Skin epidermis (tissue), 12 donors: ENCODE results near the gene AMN1.
"Not testable (repeated sequence)": the region's sequence is repeated elsewhere in the genome, so short reads cannot be mapped to it uniquely, and the experiment has no call there.

ENCODE experiments used
- H3K27ac ChIP-seq, 21 experiments: fragments of 200-600 bp; sonication (generic) in 11 of 21; one replicate each; pipeline ENCODE4 v1.5.0; 2020; ENCODE audit warnings: mild to moderate bottlenecking in 3 of 21, inconsistent platforms in 2 of 21, moderate library complexity in 2 of 21
- H3K4me3 ChIP-seq, 7 experiments: fragments of 200-600 bp; sonication (generic) in 2 of 7; one replicate each; pipeline ENCODE4 v1.5.0; 2020; ENCODE audit warnings: inconsistent platforms in 2 of 7, mild to moderate bottlenecking in 2 of 7, moderate library complexity in 1 of 7

Gene AMN1

DNA sequence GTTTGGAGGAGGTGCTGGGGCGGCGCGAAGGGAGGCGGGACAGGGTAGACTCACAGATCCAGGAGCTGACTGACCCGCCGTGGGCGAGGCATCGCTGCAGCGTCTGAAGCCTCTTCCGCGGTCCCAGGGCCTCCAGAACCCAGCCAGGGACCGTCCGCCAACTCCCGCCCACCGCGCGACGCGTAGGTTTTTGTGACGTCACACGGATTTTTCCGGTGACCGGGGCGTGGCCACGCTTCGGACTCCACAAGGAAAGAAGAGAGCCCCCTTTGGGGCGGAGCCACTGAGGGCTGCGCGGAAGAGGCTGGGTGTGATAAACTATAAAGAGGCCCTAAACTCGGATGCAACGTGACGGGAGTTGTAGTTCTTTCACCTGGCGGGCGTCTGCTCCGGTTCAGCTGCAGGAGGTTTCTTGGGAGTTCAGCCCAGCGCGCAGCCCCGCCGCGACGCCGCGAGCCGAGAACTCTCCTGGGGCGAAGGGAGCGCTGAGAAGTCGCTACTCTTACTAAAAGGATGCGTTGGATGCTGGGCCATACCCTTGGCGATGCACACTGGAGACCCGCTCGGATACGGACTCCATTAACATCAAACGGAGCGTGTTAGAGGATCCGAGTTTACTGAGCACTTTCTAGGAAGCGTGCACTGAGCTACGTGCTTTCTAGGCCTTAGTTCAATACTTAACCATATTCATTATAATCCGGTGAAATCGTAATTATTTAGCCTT, at the start of gene AMN1:
Gene AMN1, minus strand, starts transcription at position 105 of the 724 bp plus-strand sequence. Its CDS starts 13 bp downstream, at position 92.
- peak within 1 kb of the TSS; percentile 38 to 98 (median 94) for H3K27ac ChIP-seq
- H3K4me3 ChIP-seq = peak within 1 kb of the TSS; percentile 44 to 67 (median 62)

DNA sequence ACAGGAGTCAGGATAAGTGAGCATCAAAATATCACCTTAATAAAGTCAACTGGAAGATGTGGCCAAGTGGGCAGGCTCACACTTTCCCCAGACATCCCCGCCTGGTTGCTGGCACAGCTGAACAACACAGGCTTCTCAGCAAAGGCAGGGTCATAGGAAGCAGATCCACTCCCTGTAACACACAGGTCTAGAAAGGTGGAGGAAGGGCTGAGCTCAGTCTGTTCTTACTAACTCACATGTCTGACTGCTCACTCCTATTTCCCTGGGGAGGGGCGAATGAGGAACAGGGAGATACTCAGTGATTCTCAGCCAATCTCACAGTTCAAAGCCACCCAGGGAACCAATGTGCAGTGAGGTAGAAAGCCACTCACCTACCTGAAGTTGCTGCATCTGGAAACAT, 45.0 kb upstream of the AMN1 start:
- no peak overlapping the region for H3K27ac ChIP-seq
- H3K4me3 ChIP-seq = no peak overlapping the region

DNA sequence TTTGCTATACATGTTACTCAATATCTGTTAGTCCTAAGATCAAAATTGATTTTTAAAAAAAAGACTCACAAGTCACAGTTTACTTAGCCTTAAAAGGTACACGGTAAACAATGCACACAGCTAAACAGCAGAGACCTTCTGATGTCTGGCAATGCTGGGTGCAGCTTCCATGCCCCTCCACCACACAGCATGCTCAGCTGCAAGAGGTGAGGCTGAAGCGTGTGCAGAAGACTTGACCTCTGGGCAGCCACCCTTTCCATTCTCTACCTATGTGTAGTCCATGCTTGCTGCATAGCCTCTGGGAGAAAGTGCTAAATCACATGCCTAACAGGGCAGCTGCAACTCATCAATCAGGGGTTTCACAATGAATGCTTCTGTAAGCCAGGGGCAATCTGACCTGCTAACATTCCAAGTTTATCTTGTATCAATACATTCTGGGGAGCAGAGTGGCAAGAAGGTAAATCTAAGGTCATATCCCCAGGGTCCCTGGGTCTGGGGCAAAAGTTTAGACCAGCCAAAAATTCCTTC, 44.5 kb upstream of the AMN1 start:
- no peak overlapping the region for H3K4me3 ChIP-seq
- H3K27ac ChIP-seq = no peak overlapping the region

DNA sequence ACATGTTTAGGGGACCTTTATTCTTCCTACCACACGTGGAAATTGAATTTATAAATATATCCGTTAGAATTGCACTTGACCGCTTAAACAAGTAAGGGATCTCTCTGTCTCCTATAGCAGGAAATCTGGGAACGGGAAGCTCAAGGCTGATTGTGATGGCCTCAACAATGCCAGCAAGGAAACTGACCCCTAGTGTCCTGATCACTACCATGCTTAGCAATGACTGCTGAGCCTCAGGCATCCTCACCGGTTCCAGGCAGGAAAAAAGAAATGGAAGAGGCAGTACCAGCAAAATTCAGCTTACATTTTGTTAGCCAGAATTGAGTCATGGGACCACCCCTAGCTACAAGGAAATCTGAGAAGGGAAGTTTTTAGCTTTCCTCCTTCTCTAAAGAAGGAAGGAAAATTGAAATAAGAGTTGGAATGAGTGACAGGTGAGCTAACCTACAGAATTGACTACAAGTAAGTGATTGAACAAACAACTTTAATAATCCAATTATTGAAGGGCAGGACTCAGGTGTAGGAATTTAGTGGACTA, 43.9 kb upstream of the AMN1 start:
- H3K4me3 ChIP-seq = no peak overlapping the region
- H3K27ac ChIP-seq = no peak overlapping the region

DNA sequence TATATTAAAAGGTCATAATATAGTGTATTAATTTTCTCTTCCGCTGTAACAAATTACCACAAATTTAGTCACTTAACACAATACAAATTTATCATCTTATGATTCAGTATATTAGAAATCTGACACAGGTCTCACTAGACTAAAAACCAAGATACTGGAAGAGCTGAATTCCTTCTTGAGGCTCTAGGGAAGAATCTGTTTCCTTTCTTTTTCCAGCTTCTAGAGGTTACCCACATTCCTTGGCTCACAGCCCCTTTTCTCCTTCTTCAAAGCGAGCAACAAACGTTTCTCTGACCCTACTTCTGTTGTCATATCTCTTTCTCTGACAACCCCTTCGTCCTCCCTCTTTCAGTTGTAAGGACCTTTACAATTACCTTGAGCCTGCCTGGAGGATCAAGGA, 43.4 kb upstream of the AMN1 start:
- Histone ChIP-seq H3K4me3 (no peak overlapping the region), H3K27ac (no peak overlapping the region)

DNA sequence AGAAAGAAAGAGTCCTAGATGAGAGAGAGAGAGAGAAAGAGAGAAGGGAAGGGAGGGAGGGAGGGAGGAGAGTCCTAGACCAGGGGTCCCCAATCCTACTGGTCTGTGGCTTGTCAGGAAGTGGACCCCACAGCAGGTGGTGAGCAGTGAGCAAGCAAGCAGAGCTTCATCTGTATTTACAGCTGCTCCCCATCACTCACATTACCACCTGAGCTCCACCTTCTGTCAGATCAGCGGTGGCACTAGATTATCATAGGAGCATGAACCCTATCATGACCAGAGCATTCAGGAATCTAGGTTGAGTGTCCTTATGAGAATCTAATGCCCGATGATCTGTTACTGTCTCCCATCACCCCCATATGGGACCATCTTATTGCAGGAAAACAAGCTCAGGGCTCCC, 39.2 kb upstream of the AMN1 start:
- no peak overlapping the region for H3K27ac ChIP-seq
- H3K4me3 ChIP-seq = no peak overlapping the region

DNA sequence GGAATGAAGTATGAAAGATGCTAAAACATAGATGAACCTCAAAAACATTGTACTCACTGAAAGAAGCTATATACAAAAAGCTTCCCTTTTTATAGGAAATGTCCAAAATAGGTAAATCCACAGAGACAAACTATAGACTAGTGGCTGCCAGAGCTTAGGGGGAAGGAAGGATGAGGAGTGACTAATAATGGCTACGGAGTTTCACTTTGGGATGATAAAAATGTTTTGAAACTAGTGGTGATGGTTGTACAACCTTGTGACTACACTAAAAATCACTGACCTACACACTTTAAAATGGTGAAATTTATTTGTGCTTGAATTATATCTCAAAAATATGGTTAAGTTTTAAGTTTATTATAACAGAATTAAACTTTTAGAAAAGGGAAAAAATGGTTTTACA, 37.1 kb upstream of the AMN1 start:
- no peak overlapping the region for H3K27ac ChIP-seq
- H3K4me3 ChIP-seq = no peak overlapping the region

DNA sequence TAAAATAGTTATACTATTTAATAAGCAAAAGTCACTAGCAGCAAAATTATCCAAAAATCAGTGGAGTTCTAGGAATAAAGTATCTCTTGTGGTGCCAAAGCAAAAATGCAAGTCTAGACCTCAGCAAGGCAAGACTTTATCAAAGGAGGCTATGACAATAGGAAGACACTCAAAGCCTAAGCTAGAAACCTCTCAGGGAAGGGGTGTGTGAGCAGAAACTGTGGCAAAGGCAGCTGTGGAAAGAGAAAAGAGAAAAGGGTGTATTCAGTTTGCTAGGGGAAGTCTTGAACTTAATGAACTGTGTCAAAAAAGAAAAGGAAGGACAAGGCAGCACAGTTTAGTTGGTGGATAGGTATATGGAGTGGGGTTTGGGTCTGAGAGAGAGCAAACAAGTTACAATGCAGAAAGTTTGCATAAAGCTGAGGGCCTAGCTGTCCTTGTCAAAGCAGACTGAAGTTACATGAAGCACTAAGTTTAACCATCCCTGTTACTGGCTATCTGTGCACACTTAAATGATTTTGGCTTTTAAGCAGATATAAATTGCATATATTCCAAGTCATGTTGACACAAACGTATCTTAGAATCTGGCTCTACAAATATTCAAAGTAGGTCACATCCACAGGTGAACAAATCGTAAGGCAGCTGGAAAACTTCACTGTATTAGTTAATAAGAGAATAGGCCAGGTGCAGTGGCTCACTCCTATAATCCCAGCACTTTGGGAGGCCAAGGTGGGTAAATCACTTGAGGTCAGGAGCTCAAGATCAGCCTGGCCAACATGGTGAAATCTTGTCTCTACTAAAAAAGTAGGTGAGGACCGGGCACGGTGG, 31.0 kb upstream of the AMN1 start:
- H3K27ac ChIP-seq = peak overlapping the region in 5 of 21 experiments; percentile 6 to 60 (median 17)
- H3K4me3 ChIP-seq = no peak overlapping the region

DNA sequence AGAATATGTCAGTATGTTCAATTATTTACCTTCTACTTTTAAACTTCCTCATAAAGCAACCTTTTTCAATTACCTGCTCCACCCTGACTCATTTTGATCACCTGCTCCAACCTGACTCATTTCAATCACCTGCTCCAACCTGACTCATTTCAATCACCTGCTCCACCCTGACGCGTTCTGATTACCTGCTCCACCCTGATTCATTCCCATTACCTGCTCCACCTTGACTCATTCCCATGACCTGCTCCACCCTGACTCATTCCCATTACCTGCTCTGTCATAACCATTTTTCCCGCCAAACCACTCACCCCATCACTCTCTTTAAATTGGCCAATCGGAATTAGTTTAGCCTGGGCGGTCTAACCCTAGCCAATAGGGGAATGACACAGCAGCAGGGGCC, 29.5 kb upstream of the AMN1 start:
- H3K4me3 ChIP-seq = not testable (repeated sequence)
- peak overlapping the region in 1 of 21 experiments; percentile 35 for H3K27ac ChIP-seq

DNA sequence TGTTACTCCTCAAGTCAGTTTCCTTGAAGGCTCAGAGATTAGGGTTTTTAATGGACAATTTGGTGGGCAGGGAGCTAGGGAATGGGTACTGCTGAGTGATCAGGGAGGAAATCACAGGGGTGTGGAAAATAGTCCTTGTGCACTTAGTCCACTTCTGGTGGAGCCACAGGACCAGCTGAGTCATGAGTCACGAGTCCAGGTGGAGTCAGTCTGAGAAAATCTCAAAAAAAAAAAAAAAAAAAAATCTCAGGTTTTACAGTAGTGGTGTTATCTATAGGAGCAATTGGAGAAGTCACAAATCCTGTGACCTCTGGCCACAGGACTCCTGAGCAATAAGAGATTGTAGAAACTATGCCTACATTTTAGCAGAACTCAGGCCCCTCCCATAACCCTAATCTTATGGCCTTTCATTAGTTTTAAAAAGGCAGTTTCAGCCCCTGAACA, 28.2 kb upstream of the AMN1 start:
- H3K4me3 ChIP-seq = no peak overlapping the region
- H3K27ac ChIP-seq = peak overlapping the region in 10 of 21 experiments; percentile 18 to 52 (median 32)

DNA sequence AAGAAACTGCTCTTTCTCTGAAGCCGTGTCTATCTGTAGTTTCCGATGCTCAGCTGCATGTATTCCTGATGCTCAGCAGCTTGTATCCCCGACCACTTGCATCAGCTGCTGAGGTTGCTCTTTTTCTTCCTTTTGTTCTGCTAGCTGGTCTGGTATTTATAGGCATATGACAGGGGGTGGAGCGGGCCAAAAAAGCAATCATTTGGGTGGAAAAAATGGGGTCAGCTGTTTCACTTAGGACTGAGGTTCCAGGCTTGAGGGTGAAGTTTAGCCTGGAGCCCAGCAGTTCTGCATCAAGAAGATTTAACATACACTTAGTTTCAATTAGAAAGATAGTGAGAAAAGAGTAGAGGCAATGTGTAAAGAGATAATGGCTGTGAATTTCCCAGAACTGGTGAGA, 23.6 kb upstream of the AMN1 start:
- no peak overlapping the region for H3K4me3 ChIP-seq
- H3K27ac ChIP-seq = peak overlapping the region in 8 of 21 experiments; percentile 2 to 82 (median 62)

DNA sequence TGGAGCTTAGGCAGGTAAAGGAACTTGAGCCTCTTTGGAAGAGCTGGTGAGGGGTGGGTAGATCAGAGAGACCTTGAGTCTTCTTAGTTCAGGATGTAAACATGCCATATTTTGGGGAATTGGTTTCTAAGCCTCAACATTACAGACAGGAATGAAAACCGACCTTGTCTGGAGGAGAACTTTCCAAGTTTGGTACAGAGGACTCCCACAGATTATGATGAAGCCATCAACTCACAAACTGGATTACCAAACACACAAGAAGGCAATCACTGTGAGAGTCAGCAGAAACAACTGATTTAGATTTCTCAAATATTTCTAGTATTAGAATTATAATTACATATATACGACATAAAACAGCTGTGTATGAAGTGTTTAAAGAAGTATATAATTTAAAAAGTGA, 22.3 kb upstream of the AMN1 start:
- H3K27ac ChIP-seq = peak overlapping the region in 17 of 21 experiments; percentile 22 to 86 (median 76)
- no peak overlapping the region for H3K4me3 ChIP-seq

DNA sequence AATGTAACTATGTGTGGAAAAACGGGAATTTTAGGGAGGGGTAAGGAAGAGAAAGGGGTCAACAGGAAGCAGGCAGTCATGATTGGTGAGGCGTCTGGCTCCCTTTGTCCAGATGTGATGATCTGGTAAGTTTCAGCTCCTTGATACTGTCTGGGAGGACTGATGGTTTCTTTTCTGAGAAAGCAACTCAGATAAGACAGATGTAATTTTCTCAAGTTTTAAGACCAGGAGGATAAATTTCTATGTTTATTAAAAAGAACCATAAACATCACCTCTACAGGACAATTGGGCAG, 21.9 kb upstream of the AMN1 start:
- H3K27ac ChIP-seq = peak overlapping the region in 17 of 21 experiments; percentile 30 to 86 (median 76)
- H3K4me3 ChIP-seq = no peak overlapping the region

DNA sequence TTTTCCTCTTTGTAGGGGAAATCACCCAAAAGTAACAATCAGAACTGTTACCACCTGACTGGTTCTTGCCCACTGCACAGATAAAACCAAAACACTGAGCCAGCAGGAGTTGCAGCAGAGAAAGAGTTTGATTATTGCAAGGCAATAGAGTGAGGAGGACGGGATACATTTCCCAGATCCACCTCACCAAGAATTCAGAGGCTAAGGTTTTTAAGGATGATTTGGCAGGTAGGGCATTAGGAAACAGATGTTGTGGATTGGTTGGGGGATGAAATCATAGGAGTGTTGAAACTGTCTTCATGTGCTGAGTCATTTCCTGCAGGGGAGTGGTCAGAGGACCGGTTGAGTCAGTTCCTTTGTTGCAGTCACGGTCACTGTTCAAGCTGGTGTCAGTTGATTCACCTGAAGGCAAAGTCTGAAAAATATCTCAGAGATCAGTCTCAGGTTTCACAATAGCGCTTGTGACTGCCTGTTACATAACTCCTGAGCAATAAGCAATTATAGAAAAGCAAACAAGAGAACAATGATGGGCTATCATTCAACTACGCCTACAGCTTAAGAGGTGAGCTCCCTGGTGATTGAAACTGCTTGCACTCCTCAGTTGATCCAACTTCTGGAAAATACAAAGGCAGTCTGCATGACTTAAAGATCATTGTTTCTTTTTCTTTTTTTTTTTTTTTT, 20.3 kb upstream of the AMN1 start:
- Histone ChIP-seq H3K4me3 (no peak overlapping the region), H3K27ac (peak overlapping the region in 19 of 21 experiments; percentile 24 to 88 (median 78))

DNA sequence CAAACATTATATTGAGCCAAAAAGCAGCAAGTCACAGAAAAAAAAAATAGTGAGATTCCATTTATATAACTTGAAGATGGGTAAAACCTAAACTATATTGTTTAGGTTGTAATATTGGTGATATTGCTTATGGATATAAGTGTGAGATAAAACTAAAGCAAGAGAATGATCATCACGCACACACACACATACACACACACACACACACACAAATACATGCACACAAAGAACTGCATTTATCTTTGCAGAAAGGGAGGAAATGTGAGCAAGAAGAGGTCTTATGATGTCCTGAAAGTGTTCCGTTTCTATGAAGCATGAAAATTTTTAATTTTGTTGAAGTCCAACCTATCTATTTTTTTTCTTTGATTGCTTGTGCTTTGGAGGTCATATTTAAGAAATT, 16.4 kb upstream of the AMN1 start:
- no peak overlapping the region for H3K4me3 ChIP-seq

DNA sequence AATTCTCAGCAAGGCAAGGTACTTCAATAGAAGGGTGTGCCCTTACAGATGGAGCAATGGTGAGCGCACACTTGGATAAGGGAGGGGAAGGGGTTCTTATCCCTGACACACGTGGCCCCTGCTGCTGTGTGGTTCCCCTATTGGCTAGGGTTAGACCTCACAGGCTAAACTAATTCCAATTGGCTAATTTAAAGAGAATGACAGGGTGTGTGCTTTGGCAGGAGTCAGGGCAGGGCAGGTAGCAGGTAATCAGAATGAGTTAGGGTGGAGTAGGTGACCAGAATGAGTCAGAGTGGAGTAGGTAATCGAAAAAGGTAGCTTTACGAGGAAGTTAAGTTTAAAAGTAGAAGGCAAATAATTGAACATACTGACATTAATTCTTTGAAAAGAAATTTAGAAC, 15.5 kb upstream of the AMN1 start:
- peak overlapping the region in 15 of 21 experiments; percentile 1 to 78 (median 47) for H3K27ac ChIP-seq
- not testable (repeated sequence) for H3K4me3 ChIP-seq

More for the DNA sequence above, 16.4 kb upstream of the AMN1 start:
- H3K27ac ChIP-seq = peak overlapping the region in 9 of 21 experiments; percentile 20 to 88 (median 78)

DNA sequence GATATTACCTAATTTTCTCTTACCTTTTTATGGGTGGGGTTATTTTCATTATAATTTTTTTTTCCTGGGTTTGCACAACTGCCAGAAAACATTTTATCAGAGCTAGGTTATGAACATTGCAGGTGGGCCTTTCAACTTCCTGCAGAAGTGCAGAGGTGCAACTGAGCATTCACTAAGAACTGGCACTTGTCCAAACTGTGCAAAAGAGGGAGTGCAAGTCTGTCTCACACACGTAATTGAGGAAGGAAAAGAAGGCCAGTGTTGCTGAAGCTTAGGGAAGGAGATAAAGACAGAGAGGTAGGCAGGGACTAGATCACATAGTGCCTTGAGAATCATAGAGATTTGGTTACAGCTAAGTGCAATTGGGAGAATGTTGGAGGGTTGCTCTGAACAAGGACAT, 14.1 kb upstream of the AMN1 start:
- H3K27ac ChIP-seq = peak overlapping the region in 4 of 21 experiments; percentile 29 to 66 (median 44)

DNA sequence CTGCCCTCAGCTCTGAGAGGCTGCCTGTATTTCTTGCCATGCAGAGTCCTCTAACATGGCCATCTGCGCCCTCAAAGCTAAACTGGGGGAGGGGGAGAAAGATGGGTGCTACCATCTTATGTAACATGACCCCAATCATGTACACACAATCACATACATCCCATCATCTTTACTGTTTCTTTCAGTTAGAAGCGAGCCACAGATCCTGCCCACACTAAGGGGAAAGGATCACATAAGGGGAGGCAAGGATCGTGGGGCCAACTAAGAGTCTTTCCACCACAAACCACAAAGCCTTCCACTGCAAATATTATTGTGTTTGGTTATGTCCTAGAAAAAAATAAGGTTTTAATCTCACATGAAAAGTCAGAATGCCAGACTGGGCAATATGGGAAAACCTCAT, 11.8 kb upstream of the AMN1 start:
- H3K27ac ChIP-seq = no peak overlapping the region
- H3K4me3 ChIP-seq = no peak overlapping the region

More for the DNA sequence above, 14.1 kb upstream of the AMN1 start:
- no peak overlapping the region for H3K4me3 ChIP-seq

DNA sequence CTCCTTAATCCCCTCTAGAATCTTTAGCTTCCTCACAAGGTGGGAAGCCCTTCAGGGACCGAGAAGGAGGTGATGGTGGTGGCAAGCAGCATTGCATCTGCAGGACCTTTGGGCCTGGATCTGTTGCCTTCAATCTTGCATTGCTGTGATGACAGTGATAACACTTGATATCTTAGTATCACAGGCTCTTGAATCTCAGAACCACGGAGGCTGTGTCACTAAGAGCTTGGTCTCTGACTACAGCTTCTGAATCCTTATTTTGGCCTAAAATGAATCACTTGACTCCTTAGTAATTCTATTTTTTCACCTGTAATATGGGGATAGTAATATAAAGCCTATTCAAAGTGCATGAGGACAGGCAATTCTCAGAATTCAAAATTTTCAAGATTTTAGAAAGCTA, 8.9 kb upstream of the AMN1 start:
- no peak overlapping the region for H3K4me3 ChIP-seq
- peak overlapping the region in 1 of 21 experiments; percentile 29 for H3K27ac ChIP-seq

DNA sequence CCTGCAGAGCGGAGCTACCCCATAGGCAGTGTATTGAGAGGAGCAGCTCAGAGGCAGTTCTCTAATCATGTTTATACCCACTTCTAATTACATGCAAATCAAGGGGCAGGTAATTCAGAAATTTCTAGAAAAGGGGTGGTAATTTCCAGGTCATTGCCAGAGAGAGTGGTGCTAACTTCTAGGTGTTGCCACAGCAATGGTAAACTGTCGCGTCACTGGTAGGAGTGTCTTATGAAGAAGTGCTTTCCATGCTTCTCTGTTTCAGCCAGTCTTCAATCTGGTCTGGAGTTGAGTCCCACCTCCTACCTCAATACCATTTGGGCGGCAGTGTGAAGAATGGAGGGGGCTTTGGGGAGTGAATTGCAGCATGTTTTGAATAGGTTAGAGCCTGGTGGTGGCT, 8.5 kb upstream of the AMN1 start:
- no peak overlapping the region for H3K4me3 ChIP-seq
- H3K27ac ChIP-seq = peak overlapping the region in 2 of 21 experiments; percentile 3 to 29
